ENCODE measurements around the gene USHBP1. TPM values are rescaled to one million over a fixed set of nuclear protein-coding genes. Genes with fewer than 3 reads are reported as not detected.

Gene USHBP1
- total and polyA plus RNA-seq, 10 of the 15 experiments (the other 5 are each of a cell fraction or from before 2014, with no cell fraction given): 0.05 to 0.96 (median 0.22) TPM; not detected in 2

- TF ChIP-seq EZH2 (IDR thresholded peaks at IDR 0.05; ENCODE audit: borderline replicate concordance, control insufficient read depth, low read depth, low read length): no peak
These were observed 569 bp downstream of the USHBP1 start (continued) for GRCh38 chr19:17263712-17264640.

- H3K4me2 ChIP-seq (ENCODE audit: control insufficient read depth, insufficient read depth): no peak overlapping the region
- BruUV-seq (replicated peaks): no TSS peak
- TF ChIP-seq LARP7 (IDR thresholded peaks at IDR 0.05) (no peak), MTA3 (IDR thresholded peaks at IDR 0.05; ENCODE audit: borderline replicate concordance, low read length) (no peak), ETV6 (conservative IDR thresholded peaks at IDR 0.05 in 1 of 2, IDR thresholded peaks at IDR 0.05 in 1 of 2; ENCODE audit: borderline replicate concordance in 1 of 2, low read depth in 1 of 2) (no peak), CBX3 (IDR thresholded peaks at IDR 0.05; ENCODE audit: borderline replicate concordance, low read depth) (no peak), HDAC2 (IDR thresholded peaks at IDR 0.05) (no peak), EED (IDR thresholded peaks at IDR 0.05; ENCODE audit: low read depth) (no peak), HDAC6 (IDR thresholded peaks at IDR 0.05; ENCODE audit: unreplicated experiment) (no peak), MEF2A (IDR thresholded peaks at IDR 0.05; ENCODE audit: insufficient read depth, low read depth, low read length) (no peak), FOS (IDR thresholded peaks at IDR 0.05; ENCODE audit: borderline replicate concordance, extremely low read depth, insufficient read length) (no peak), CBX5 (IDR thresholded peaks at IDR 0.05; ENCODE audit: low read depth) (no peak), NBN (IDR thresholded peaks at IDR 0.05) (no peak), ZNF592 (IDR thresholded peaks at IDR 0.05) (no peak), ELK1 (IDR thresholded peaks at IDR 0.05; ENCODE audit: low read depth, low read length) (no peak), TARDBP (IDR thresholded peaks at IDR 0.05; ENCODE audit: borderline replicate concordance) (no peak)
- TF ChIP-seq, protein P1, sequence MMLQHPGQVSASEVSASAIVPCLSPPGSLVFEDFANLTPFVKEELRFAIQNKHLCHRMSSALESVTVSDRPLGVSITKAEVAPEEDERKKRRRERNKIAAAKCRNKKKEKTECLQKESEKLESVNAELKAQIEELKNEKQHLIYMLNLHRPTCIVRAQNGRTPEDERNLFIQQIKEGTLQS (IDR thresholded peaks at IDR 0.05; ENCODE audit: borderline replicate concordance, extremely low read depth, low read depth, low read length): no peak
- H3K9ac ChIP-seq (ENCODE audit: control insufficient read depth, insufficient read depth, low read length): no peak overlapping the region
- H3K4me3 ChIP-seq: no peak overlapping the region
- DNase-seq (ENCODE audit: low read depth, low spot score) (no peak), FAIRE-seq (no peak), ATAC-seq (no peak)
- in situ Hi-C loops (cut with MboI) (no loop called here), intact Hi-C loops (cut with micrococcal nuclease; ENCODE audit: unreplicated experiment) (loop anchor here (5.0 to 10.0 kb wide), 2 partner anchors 195 to 488 kb away; no protein-coding TSS in a partner anchor)
- H3K79me2 ChIP-seq (ENCODE audit: control insufficient read depth, insufficient read depth, low read length): peaks cover 2% of the 10 kb centered on the region
- SMC1A ChIA-PET (ENCODE audit: uncharacterized antibody, unreplicated experiment): interaction anchor here (1.6 to 1.9 kb wide), 2 partner anchors 18 to 43 kb away, joined by 4 to 5 read pairs; partner anchors contain the start of genes ANKLE1 and MRPL34
- 90% methylated on average over 16 of the region's 16 CpGs for WGBS (ENCODE audit: insufficient coverage, insufficient replicate concordance, low lambda C conversion rate, missing lambda C conversion rate)
- no peaks in the 10 kb centered on the region for H3K9me3 ChIP-seq (replicated peaks; ENCODE audit: control insufficient read depth, insufficient read depth, low read length)
- RAD21 ChIA-PET (ENCODE audit: unreplicated experiment): no interaction called here
- H3K27me3 ChIP-seq (replicated peaks in 1 of 2; ENCODE audit: control insufficient read depth in 2 of 2, insufficient read depth in 2 of 2, low read length in 1 of 2): no peaks in the 10 kb centered on the region
- no peak overlapping the region for H2AFZ ChIP-seq (ENCODE audit: control insufficient read depth, low read depth, low read length)
- no peaks in the 10 kb centered on the region for H3K36me3 ChIP-seq (ENCODE audit: control insufficient read depth in 2 of 2, insufficient read depth in 2 of 2, low read length in 1 of 2)
- CTCF ChIA-PET: interaction anchor here (1.0 to 10.5 kb wide), 2 partner anchors 20 to 58 kb away, joined by 4 to 120 read pairs; partner anchors contain the start of gene ANKLE1
- no peak overlapping the region for H3K27ac ChIP-seq (ENCODE audit: control insufficient read depth, insufficient read depth)
- no peaks in the 10 kb centered on the region for H4K20me1 ChIP-seq (ENCODE audit: control insufficient read depth, insufficient read depth)
- POLR2A ChIA-PET: interaction anchor here (0.6 kb wide), 1 partner anchor 20 kb away, joined by 3 read pairs; no protein-coding TSS in a partner anchor
- peaks cover 7% of the 10 kb centered on the region for H3K4me1 ChIP-seq (ENCODE audit: control insufficient read depth, insufficient read depth, low read length)
These were observed 2.0 kb downstream of the USHBP1 start for GRCh38 chr19:17262557-17262956.

Data from GM12878 (cell line).